ENCODE results near the gene UQCR10. TPM values are rescaled to one million over a fixed set of nuclear protein-coding genes. Genes with fewer than 3 reads are reported as not detected.

The UQCR10 gene
- total RNA-seq, 1 donor from 2014 or later = 68.1 TPM

- H3K27me3 Mint-ChIP-seq = no peaks in the 10 kb centered on the region
- no peaks in the 10 kb centered on the region for H3K4me1 Mint-ChIP-seq
- TF ChIP-seq CTCF (IDR thresholded peaks at IDR 0.05) = no peak
- H3K36me3 Mint-ChIP-seq (ENCODE audit: low read depth) = peaks cover 62% of the 10 kb centered on the region
- H3K4me3 Mint-ChIP-seq = no peak overlapping the region
- ATAC-seq (ENCODE audit: low read depth) = no peak
- intact Hi-C loops (cut with micrococcal nuclease) = no loop called here
- POLR2A ChIA-PET = interaction anchor here (1.4 kb wide), 1 partner anchor 24 kb away, joined by 4 read pairs; the partner anchor contains the start of genes UQCR10 and ZMAT5
- no peak overlapping the region for H3K27ac Mint-ChIP-seq
- no peak for DNase-seq
- H3K9me3 Mint-ChIP-seq = no peaks in the 10 kb centered on the region
- CTCF ChIA-PET = no interaction called here
These were observed 24.8 kb upstream of the UQCR10 start for GRCh38 chr22:29742326-29742725.

GRCh38 chr22:29744902-29745301 is 22.3 kb upstream of the UQCR10 start:
- POLR2A ChIA-PET = no interaction called here
- Mint-ChIP-seq H3K27ac (no peak overlapping the region), H3K4me3 (no peak overlapping the region), H3K27me3 (no peaks in the 10 kb centered on the region), H3K36me3 (ENCODE audit: low read depth) (peaks cover 61% of the 10 kb centered on the region), H3K9me3 (no peaks in the 10 kb centered on the region), H3K4me1 (no peaks in the 10 kb centered on the region)
- ATAC-seq (ENCODE audit: low read depth) = no peak
- intact Hi-C loops (cut with micrococcal nuclease) = no loop called here
- TF ChIP-seq CTCF (IDR thresholded peaks at IDR 0.05) = no peak
- no peak for DNase-seq
- CTCF ChIA-PET = no interaction called here

GRCh38 chr22:29747832-29748231 is 19.3 kb upstream of the UQCR10 start:
- no peak for TF ChIP-seq CTCF (IDR thresholded peaks at IDR 0.05)
- ATAC-seq (ENCODE audit: low read depth) (no peak), DNase-seq (no peak)
- H3K27me3 Mint-ChIP-seq = no peaks in the 10 kb centered on the region
- intact Hi-C loops (cut with micrococcal nuclease) = no loop called here
- H3K4me3 Mint-ChIP-seq = no peak overlapping the region
- H3K9me3 Mint-ChIP-seq = no peaks in the 10 kb centered on the region
- H3K4me1 Mint-ChIP-seq = no peaks in the 10 kb centered on the region
- peaks cover 47% of the 10 kb centered on the region for H3K36me3 Mint-ChIP-seq (ENCODE audit: low read depth)
- POLR2A ChIA-PET = no interaction called here
- H3K27ac Mint-ChIP-seq = no peak overlapping the region
- CTCF ChIA-PET = no interaction called here

- Mint-ChIP-seq H3K9me3 (no peaks in the 10 kb centered on the region), H3K27me3 (no peaks in the 10 kb centered on the region), H3K4me3 (no peak overlapping the region), H3K4me1 (no peaks in the 10 kb centered on the region), H3K36me3 (ENCODE audit: low read depth) (peaks cover 47% of the 10 kb centered on the region), H3K27ac (no peak overlapping the region)
- intact Hi-C loops (cut with micrococcal nuclease) = no loop called here
- no peak for TF ChIP-seq CTCF (IDR thresholded peaks at IDR 0.05)
- DNase-seq = no peak
- ChIA-PET POLR2A (no interaction called here), CTCF (no interaction called here)
- no peak for ATAC-seq (ENCODE audit: low read depth)
These were observed 18.8 kb upstream of the UQCR10 start for GRCh38 chr22:29748248-29748893.

GRCh38 chr22:29750029-29750428 is 17.1 kb upstream of the UQCR10 start:
- Mint-ChIP-seq H3K4me3 (no peak overlapping the region), H3K36me3 (ENCODE audit: low read depth) (peaks cover 35% of the 10 kb centered on the region), H3K27me3 (no peaks in the 10 kb centered on the region), H3K4me1 (peaks cover 1% of the 10 kb centered on the region), H3K27ac (no peak overlapping the region), H3K9me3 (no peaks in the 10 kb centered on the region)
- POLR2A ChIA-PET = no interaction called here
- CTCF ChIA-PET = no interaction called here
- no peak for TF ChIP-seq CTCF (IDR thresholded peaks at IDR 0.05)
- intact Hi-C loops (cut with micrococcal nuclease) = no loop called here
- no peak for DNase-seq
- ATAC-seq (ENCODE audit: low read depth) = no peak

Measured in activated B cell treated with CpG ODN at 0.5 μM for 24 hours (primary cell).